Type B pancreatic cell (in vitro differentiated cells): ENCODE results near the gene TBXAS1. TPM values are rescaled to one million over a fixed set of nuclear protein-coding genes. Genes with fewer than 3 reads are reported as not detected.

ENCODE experiments used
- DNase-seq: peaks from one replicate; pipeline ENCODE4 v3.0.0; 2021; ENCODE audit warnings: mixed read lengths; ENCODE audit not compliant: unreplicated experiment; ENCODE audit errors: extremely low spot score
- H3K27ac Mint-ChIP-seq: 2 replicates; pipeline ENCODE4 v1.8.0; 2021; ENCODE audit warnings: mild to moderate bottlenecking, mixed read lengths
- H3K27me3 Mint-ChIP-seq: 2 replicates; pipeline ENCODE4 v1.8.0; 2021; ENCODE audit warnings: mixed read lengths
- H3K36me3 Mint-ChIP-seq: 2 replicates; pipeline ENCODE4 v1.8.0; 2021; ENCODE audit warnings: mixed read lengths
- H3K4me1 Mint-ChIP-seq: one replicate; pipeline ENCODE4 v1.8.0; 2021; ENCODE audit warnings: mixed read lengths; ENCODE audit not compliant: unreplicated experiment
- H3K4me3 Mint-ChIP-seq: 2 replicates; pipeline ENCODE4 v1.8.0; 2021; ENCODE audit warnings: mild to moderate bottlenecking, mixed read lengths
- H3K9me3 Mint-ChIP-seq: 2 replicates; pipeline ENCODE4 v1.8.0; 2021; ENCODE audit warnings: mixed read lengths
- total RNA-seq: library from RNA; stranded (reverse); gene quantifications from 2 replicates; pipeline ENCODE4 v1.2.1, GENCODE V29; 2021; ENCODE audit warnings: low replicate concordance
- TF ChIP-seq, protein P1 (sequence below): fragments of 200-600 bp; sonication (generic); conservative IDR thresholded peaks from 2 replicates; pipeline ENCODE4 v1.5.0; 2021; ENCODE audit warnings: antibody characterized with exemption, mild to moderate bottlenecking

TBXAS1 gene
- total RNA-seq, 1 donor from 2014 or later = 5.8 TPM

DNA sequence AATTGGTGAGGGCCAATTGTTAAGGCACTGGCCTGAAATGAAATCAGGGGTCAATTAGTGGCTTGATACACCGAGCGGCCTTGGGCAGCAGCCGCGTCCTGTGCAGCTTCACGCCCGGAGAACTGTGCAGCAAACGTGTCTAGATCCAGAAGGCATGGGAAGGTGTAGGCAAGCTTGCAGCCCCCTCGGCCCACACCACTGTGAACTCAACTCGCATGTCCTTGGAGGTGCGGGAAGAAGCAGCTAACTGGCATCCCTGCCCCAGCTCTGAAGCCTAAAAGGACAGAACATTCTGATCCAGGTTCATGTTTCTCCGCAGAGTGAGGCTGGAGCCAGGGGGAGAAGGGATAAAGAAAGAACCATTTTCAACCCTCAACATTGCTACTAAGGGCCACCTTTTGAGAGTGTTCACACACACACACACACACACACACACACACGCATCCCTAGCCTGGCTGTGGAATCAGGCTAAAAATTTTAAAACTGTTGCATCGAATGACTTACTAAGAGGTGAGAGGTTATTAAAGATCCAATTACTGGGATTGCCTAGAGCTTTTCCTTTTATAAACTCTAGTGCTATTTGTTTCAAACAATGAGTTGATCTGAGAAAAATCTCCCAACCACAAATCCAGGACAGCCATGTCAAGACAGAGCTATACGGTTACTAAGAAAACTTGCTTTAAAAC is 129.7 kb downstream of the TBXAS1 start:
- TF ChIP-seq, protein P1, sequence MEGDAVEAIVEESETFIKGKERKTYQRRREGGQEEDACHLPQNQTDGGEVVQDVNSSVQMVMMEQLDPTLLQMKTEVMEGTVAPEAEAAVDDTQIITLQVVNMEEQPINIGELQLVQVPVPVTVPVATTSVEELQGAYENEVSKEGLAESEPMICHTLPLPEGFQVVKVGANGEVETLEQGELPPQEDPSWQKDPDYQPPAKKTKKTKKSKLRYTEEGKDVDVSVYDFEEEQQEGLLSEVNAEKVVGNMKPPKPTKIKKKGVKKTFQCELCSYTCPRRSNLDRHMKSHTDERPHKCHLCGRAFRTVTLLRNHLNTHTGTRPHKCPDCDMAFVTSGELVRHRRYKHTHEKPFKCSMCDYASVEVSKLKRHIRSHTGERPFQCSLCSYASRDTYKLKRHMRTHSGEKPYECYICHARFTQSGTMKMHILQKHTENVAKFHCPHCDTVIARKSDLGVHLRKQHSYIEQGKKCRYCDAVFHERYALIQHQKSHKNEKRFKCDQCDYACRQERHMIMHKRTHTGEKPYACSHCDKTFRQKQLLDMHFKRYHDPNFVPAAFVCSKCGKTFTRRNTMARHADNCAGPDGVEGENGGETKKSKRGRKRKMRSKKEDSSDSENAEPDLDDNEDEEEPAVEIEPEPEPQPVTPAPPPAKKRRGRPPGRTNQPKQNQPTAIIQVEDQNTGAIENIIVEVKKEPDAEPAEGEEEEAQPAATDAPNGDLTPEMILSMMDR = no peak
- no peak for DNase-seq
- H3K36me3 Mint-ChIP-seq = no peaks in the 10 kb centered on the region
- peaks cover 7% of the 10 kb centered on the region for H3K9me3 Mint-ChIP-seq
- H3K27ac Mint-ChIP-seq = no peak overlapping the region
- H3K27me3 Mint-ChIP-seq = peaks cover 3% of the 10 kb centered on the region
- H3K4me3 Mint-ChIP-seq = no peak overlapping the region
- H3K4me1 Mint-ChIP-seq = peaks cover 25% of the 10 kb centered on the region

DNA sequence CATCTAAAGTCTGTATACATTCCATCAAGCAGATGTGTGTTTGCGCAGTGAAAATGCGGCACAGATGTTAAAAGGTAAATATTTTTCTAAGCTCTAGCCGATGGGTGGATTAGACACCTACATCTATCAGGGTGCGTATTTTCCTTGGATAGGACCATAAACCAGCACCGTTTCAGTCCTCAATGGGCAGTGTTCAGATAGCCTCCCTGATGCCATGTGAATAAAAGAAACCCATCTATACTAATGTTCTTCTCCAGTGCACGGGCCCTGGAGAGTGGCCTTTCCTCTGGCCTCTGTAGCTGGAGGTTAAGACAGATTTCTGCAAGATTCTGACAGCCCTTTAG is 130.2 kb downstream of the TBXAS1 start:
- no peak for DNase-seq
- H3K27me3 Mint-ChIP-seq = peaks cover 3% of the 10 kb centered on the region
- peaks cover 7% of the 10 kb centered on the region for H3K9me3 Mint-ChIP-seq
- no peak overlapping the region for H3K27ac Mint-ChIP-seq
- no peak overlapping the region for H3K4me3 Mint-ChIP-seq
- TF ChIP-seq, protein P1 = no peak
- H3K4me1 Mint-ChIP-seq = peaks cover 25% of the 10 kb centered on the region
- no peaks in the 10 kb centered on the region for H3K36me3 Mint-ChIP-seq

DNA sequence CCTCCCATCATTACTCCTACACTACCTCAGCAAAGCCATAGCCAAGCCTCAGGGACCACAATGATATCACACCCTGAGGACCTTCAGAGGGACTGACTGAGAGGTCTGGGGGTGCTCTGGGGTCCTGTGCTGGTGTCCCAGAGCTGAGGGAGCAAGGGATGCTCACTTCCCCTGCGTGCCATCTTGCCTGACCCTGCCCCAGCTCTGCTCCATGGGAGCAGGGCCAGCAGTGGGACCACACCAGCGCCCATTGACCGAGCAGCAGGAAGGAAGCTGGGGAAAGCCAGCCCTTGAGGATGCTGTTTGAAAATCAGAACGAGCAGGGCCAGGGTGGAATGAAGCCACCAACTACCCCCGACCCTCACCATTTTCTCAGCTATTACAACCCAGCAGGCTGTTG is 130.7 kb downstream of the TBXAS1 start:
- H3K9me3 Mint-ChIP-seq = peaks cover 7% of the 10 kb centered on the region
- H3K4me3 Mint-ChIP-seq = no peak overlapping the region
- H3K27ac Mint-ChIP-seq = no peak overlapping the region
- TF ChIP-seq, protein P1 = no peak
- peaks cover 3% of the 10 kb centered on the region for H3K27me3 Mint-ChIP-seq
- peaks cover 22% of the 10 kb centered on the region for H3K4me1 Mint-ChIP-seq
- H3K36me3 Mint-ChIP-seq = no peaks in the 10 kb centered on the region
- DNase-seq = no peak

DNA sequence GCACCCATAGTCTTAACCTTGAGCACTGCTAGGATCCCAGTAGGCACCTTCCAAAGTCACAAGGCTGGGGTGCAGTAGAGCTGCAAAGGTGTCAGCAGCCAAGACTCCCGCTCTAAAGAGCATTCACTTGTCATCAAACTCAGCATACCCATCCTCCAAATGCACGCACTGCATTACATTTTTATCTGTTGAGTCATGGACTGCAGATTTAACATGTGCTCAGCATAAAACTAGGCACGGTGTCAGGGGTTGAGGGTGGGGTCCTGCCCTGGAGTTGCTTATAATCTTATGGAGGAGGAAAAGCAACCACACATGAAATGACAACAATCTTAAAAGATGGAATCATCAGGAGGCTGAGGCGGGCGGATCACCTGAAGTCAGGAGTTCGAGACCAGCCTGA is 131.1 kb downstream of the TBXAS1 start:
- Mint-ChIP-seq H3K4me3 (no peak overlapping the region), H3K27ac (no peak overlapping the region), H3K36me3 (no peaks in the 10 kb centered on the region), H3K9me3 (peaks cover 7% of the 10 kb centered on the region), H3K27me3 (peaks cover 3% of the 10 kb centered on the region), H3K4me1 (peaks cover 18% of the 10 kb centered on the region)
- TF ChIP-seq, protein P1 = no peak
- no peak for DNase-seq

DNA sequence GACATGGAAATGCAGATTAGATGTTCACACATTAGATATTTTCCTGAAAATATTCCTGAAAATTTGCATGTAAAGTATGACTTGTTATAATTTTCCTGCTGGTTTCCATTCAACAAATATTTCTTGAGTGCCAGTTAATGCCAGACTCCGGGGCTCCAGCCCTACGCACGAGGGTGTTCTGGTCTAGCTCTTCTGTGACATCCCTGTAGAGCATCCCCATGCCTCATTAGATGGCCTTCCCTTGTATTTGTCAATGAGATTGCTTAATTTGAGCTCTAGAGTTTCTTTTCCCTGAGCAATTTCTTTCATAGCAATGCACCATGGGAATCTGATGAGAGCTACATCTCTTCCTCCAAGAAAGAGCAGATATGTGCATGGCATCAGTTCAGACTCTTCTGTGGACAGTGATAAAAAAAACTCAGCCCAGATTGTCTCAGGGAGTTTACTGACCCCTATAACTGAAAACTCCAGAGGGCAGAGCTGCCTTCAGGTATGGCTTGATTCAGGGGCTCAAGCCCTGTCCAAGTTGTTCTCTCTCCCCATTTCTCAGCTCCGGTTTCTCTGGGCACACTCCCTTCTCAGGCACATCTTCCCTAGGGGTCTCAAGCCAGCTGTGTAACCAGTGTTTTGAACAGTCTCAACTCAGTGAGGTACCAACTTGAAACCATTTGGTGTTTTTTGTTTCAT is 137.0 kb downstream of the TBXAS1 start:
- no peak overlapping the region for H3K27ac Mint-ChIP-seq
- no peaks in the 10 kb centered on the region for H3K27me3 Mint-ChIP-seq
- TF ChIP-seq, protein P1 = no peak
- peaks cover 7% of the 10 kb centered on the region for H3K9me3 Mint-ChIP-seq
- DNase-seq = no peak
- no peak overlapping the region for H3K4me3 Mint-ChIP-seq
- no peaks in the 10 kb centered on the region for H3K36me3 Mint-ChIP-seq
- peaks cover 22% of the 10 kb centered on the region for H3K4me1 Mint-ChIP-seq
